ENCODE results near the gene CCDC174.

Gene CCDC174

DNA sequence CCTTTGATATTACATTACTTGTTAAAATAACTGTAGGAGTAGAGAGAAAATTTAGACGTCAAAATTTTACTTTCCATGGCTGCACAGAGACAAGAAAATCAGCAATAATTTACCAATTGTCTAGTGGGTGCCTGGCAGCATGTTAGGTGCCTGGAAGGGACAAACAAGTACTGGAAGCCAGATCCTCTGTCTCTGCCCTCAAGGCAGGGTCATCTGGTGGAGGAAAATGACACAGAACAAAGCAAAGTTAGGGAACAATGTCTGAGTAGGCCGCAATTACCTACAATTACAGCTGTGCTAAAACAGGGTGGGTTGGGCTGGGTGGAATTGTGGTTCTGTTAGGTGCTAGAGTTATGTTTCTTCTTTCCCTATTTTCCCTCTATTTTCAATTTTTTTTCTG is 7.4 kb downstream of the CCDC174 start:
- H3K4me3 ChIP-seq (ENCODE audit: control insufficient read depth, low read depth, low read length) = no peak overlapping the region
- TF ChIP-seq, protein P1, sequence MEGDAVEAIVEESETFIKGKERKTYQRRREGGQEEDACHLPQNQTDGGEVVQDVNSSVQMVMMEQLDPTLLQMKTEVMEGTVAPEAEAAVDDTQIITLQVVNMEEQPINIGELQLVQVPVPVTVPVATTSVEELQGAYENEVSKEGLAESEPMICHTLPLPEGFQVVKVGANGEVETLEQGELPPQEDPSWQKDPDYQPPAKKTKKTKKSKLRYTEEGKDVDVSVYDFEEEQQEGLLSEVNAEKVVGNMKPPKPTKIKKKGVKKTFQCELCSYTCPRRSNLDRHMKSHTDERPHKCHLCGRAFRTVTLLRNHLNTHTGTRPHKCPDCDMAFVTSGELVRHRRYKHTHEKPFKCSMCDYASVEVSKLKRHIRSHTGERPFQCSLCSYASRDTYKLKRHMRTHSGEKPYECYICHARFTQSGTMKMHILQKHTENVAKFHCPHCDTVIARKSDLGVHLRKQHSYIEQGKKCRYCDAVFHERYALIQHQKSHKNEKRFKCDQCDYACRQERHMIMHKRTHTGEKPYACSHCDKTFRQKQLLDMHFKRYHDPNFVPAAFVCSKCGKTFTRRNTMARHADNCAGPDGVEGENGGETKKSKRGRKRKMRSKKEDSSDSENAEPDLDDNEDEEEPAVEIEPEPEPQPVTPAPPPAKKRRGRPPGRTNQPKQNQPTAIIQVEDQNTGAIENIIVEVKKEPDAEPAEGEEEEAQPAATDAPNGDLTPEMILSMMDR (IDR thresholded peaks at IDR 0.05; ENCODE audit: control insufficient read depth, insufficient read depth, low read depth, low read length, missing control alignments) = no peak
- DNase-seq (ENCODE audit: low read depth) = no peak

DNA sequence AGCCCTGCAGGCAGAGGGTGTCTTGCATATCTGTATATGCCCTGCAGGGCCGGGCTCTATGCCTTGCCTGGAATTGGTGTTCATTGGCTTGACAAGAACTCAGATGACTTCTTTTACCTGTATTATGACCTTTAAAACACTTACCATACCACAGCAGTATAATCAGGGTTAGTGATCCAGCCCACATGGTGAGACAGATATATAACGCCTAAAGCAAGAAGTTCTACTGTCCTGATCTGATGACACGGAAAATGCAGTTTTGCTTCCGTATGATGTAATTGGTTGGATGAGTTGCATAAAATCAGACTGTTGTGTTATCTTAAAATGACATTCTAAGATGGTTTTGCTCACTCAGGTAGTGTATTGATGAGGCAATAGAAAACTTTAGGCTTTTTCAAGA is 9.4 kb downstream of the CCDC174 start:
- TF ChIP-seq, protein P1 (IDR thresholded peaks at IDR 0.05; ENCODE audit: control insufficient read depth, insufficient read depth, low read depth, low read length, missing control alignments) = no peak

DNA sequence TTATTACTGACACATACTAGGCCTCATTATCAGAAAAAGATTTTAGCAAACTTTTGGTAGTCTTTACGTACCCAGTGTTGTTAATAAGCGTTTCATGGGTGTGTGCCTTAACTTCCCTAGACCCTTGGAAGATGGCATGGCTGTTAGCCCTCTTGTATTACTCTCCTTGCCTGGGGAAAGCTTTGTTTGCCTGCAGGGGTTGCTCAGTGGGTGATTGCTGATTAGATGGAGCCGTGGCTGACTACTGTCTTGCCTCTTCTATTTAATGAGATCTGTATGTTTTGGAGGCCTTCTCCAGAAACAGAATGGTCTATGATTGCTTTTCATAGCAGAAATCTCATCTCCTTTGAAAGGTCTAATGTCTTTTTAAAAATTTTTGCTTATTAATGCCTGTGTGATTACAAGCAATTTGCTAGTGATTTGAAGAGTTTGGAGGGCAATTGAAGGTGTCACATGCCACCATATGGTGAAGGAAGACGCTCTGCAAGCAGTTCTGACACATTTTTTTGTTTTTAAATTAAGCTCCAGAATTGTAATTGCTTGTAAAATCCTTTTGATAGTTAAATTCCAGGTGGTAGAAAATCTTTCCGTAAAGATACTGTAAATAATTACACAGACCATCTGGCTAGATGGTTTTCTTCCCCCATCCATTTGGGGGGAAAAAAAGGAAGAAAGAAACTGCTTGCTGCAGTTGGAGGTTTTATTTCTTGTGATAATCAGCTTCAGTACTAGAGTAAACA is 12.0 kb downstream of the CCDC174 start:
- DNase-seq (ENCODE audit: low read depth) = no peak
- no peak overlapping the region for H3K4me3 ChIP-seq (ENCODE audit: control insufficient read depth, low read depth, low read length)
- TF ChIP-seq, protein P1 (IDR thresholded peaks at IDR 0.05; ENCODE audit: control insufficient read depth, insufficient read depth, low read depth, low read length, missing control alignments) = no peak

More for the DNA sequence above, 9.4 kb downstream of the CCDC174 start:
- DNase-seq (ENCODE audit: low read depth) = no peak
- H3K4me3 ChIP-seq (ENCODE audit: control insufficient read depth, low read depth, low read length) = no peak overlapping the region

DNA sequence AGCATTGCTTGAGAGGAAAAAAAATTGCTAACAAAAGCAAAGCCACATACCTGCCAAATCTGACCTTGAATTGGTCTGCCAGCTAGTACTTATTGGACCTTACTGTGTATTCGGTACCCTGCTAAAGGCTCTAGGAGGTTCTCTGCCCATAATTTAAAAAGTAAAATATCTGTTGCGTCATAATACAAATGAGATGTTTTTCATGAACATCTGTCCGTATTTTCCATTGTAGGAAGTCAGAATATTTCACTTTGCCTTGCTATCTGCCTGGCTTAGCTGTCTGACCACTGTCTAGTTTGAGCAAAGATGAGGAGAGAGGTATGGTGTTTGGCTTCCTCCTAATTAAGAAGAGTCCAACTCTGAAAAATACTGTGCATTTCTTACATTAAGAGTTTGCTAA is 12.6 kb downstream of the CCDC174 start:
- no peak for DNase-seq (ENCODE audit: low read depth)
- H3K4me3 ChIP-seq (ENCODE audit: control insufficient read depth, low read depth, low read length) = no peak overlapping the region
- TF ChIP-seq, protein P1 (IDR thresholded peaks at IDR 0.05; ENCODE audit: control insufficient read depth, insufficient read depth, low read depth, low read length, missing control alignments) = no peak

DNA sequence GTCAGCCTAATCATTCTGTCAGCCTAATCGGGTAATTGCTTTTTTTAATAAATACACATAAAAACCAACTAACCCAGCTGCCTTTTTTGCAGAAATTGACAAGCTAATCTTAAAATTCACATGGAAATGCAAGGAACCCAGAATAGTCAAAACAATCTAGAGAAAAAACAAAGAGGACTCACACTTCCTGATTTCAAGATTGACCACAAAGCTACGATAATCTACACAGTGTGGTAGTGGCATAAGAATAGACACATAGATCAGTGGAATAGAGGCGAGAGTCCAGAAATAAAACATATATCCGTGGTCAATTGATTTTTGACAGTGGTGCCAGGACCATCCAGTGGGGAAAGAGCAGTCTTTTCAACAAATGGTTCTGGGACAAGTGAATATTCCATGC is 21.0 kb downstream of the CCDC174 start:
- TF ChIP-seq, protein P1 (IDR thresholded peaks at IDR 0.05; ENCODE audit: control insufficient read depth, insufficient read depth, low read depth, low read length, missing control alignments) = no peak
- H3K4me3 ChIP-seq (ENCODE audit: control insufficient read depth, low read depth, low read length) = no peak overlapping the region
- DNase-seq (ENCODE audit: low read depth) = no peak

DNA sequence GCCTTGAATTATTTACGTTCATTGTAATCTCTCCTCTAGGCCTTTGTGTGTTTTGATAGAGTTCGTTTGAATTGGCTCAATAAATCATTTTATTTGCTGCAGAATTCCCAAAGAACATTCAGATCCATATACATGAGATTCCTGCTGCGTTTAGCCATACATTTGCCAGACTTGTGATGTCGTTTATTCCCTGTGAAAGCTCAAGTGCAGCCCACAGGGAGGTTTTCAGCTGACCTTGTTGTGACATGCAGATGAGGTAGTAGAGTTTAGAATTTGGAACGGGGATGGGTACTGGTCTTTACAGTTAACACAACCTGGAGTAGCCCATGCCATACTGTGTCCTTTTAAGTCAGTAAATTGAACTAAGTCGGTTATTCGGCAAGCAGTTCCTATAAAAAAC is 23.3 kb downstream of the CCDC174 start, which contains the start of gene C3orf20:
TSS of gene C3orf20 (plus strand) at position 301 of the 400 bp plus-strand sequence. CDS start 7,573 bp downstream, outside the sequence.
- TF ChIP-seq, protein P1 (IDR thresholded peaks at IDR 0.05; ENCODE audit: control insufficient read depth, insufficient read depth, low read depth, low read length, missing control alignments) = no peak
- no peak for DNase-seq (ENCODE audit: low read depth)
- H3K4me3 ChIP-seq (ENCODE audit: control insufficient read depth, low read depth, low read length) = no peak within 1 kb of the TSS
